RWPE2 (cell line): Measurements from ENCODE around the gene AGBL4.

ENCODE experiments used
- ATAC-seq: fragments of 200-7000 bp; cut with Tn5 transposase; 3 replicates; pipeline ENCODE4 v1.9.1; 2021; ENCODE audit warnings: low read depth
- DNase-seq: peaks from one replicate; pipeline ENCODE4 v3.0.0-alpha.2; 2020; ENCODE audit warnings: low spot score
- H3K27ac ChIP-seq: fragments of 450-650 bp; 2 replicates; pipeline ENCODE4 v1.5.1; 2017; ENCODE audit warnings: mild to moderate bottlenecking; ENCODE audit not compliant: poor library complexity, severe bottlenecking
- H3K27me3 ChIP-seq: fragments of 250-450 bp; sonication (Bioruptor Pico); 2 replicates; pipeline ENCODE4 v1.5.1; 2021; ENCODE audit warnings: mild to moderate bottlenecking, moderate library complexity; ENCODE audit not compliant: insufficient read depth, poor library complexity, severe bottlenecking
- H3K36me3 ChIP-seq: fragments of 250-450 bp; sonication (Bioruptor Pico); 2 replicates; pipeline ENCODE4 v1.5.1; 2020; ENCODE audit warnings: low read depth, mild to moderate bottlenecking, moderate library complexity
- H3K4me1 ChIP-seq: fragments of 250-450 bp; sonication (Bioruptor Pico); 2 replicates; pipeline ENCODE4 v1.5.1; 2021; ENCODE audit warnings: mild to moderate bottlenecking, moderate library complexity; ENCODE audit not compliant: insufficient read depth, poor library complexity, severe bottlenecking
- H3K4me3 ChIP-seq: fragments of 250-450 bp; sonication (Bioruptor Pico); 2 replicates; pipeline ENCODE4 v1.5.1; 2021; ENCODE audit warnings: mild to moderate bottlenecking, moderate library complexity; ENCODE audit not compliant: severe bottlenecking
- H3K9me3 ChIP-seq: fragments of 250-450 bp; sonication (Bioruptor Pico); 2 replicates; pipeline ENCODE4 v1.5.1; 2021; ENCODE audit warnings: mild to moderate bottlenecking, moderate library complexity; ENCODE audit not compliant: severe bottlenecking
- TF ChIP-seq, protein P1 (sequence below): fragments of 450-650 bp; IDR thresholded peaks from one replicate; pipeline ENCODE4 v1.5.1; 2017; ENCODE audit warnings: mild to moderate bottlenecking, moderate library complexity; ENCODE audit not compliant: poor library complexity, severe bottlenecking

AGBL4 gene

DNA sequence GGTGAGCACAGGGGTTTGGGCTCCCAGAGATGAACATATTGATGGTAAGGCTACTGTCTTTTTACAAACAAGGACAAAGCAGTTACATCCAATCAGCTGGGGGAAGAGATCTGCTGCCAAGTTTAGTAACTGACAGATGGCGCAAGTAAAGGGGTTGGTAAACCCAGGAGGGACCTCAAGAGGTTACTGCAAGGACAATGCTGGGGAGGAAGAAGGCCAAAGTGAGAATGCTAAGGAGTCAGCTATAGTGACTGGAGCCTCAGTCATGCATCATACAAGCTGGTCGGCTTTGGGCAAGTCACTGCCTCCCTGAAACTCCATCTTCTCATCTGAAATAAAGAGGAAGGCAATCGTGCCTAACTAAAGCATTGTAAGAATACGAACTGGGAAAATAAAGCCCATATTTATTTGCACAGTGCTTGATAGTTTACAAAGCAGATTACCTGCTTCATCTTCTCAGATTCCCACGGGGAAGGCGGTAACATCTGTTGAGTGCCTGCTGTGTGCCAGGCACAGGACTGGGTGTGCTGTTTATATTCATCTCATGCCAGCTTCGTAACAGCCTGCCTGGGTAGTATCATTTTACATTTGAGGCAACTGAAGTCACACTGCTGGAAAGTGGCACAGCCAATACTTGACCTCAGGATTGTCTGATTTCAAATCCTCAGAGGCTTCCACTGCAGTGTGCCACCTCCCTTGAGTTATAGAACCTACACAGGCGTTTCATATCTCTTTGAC lies 1361.9 kb downstream of the AGBL4 start:
- ATAC-seq (no peak), DNase-seq (no peak)
- H3K27ac ChIP-seq = no peak overlapping the region
- no peaks in the 10 kb centered on the region for H3K4me1 ChIP-seq
- no peaks in the 10 kb centered on the region for H3K9me3 ChIP-seq
- H3K36me3 ChIP-seq = no peaks in the 10 kb centered on the region
- no peak overlapping the region for H3K4me3 ChIP-seq
- TF ChIP-seq, protein P1, sequence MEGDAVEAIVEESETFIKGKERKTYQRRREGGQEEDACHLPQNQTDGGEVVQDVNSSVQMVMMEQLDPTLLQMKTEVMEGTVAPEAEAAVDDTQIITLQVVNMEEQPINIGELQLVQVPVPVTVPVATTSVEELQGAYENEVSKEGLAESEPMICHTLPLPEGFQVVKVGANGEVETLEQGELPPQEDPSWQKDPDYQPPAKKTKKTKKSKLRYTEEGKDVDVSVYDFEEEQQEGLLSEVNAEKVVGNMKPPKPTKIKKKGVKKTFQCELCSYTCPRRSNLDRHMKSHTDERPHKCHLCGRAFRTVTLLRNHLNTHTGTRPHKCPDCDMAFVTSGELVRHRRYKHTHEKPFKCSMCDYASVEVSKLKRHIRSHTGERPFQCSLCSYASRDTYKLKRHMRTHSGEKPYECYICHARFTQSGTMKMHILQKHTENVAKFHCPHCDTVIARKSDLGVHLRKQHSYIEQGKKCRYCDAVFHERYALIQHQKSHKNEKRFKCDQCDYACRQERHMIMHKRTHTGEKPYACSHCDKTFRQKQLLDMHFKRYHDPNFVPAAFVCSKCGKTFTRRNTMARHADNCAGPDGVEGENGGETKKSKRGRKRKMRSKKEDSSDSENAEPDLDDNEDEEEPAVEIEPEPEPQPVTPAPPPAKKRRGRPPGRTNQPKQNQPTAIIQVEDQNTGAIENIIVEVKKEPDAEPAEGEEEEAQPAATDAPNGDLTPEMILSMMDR = no peak
- H3K27me3 ChIP-seq = no peaks in the 10 kb centered on the region

DNA sequence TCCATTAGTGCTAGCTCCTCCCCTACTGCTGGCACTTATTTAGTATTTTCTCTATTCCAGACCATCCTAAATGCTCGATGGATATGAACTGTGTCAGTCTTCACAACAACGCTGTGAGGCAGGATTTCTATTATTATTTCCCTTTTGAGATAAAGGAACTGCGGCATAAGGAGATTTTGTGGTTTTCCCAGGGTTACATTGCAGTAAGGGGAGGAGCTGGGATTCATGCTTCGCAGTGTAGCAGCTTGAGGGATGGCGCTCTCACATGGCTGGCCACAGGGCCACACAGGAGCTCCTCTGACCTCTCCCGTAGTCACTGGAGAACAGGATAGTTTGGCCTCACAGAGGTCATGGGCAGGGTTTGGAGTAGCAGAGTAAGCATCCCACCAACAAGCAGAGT lies 1364.0 kb downstream of the AGBL4 start:
- ATAC-seq (no peak), DNase-seq (no peak)
- Histone ChIP-seq H3K4me1 (no peaks in the 10 kb centered on the region), H3K36me3 (no peaks in the 10 kb centered on the region), H3K27me3 (no peaks in the 10 kb centered on the region), H3K4me3 (no peak overlapping the region), H3K9me3 (no peaks in the 10 kb centered on the region), H3K27ac (no peak overlapping the region)
- TF ChIP-seq, protein P1 = no peak

DNA sequence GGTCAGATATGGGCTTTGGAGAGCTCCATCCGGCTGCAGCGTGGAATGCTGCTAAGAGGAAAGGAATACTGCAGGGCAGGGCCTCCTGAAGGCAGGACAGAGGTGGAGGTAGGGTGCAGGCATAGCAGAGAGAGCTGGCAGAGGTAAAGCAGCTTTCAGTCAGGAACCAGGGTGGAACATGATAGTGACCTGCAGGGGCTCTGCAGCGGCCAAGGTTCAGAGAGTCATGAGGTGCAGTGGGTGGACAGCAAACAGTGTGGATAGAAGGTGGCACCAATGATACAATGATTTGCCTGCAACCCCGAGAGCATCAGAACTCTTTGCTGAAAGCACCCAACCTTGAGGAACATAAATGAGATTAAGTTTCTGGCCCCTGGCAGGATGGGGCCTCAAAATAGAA lies 1366.3 kb downstream of the AGBL4 start:
- no peaks in the 10 kb centered on the region for H3K27me3 ChIP-seq
- no peaks in the 10 kb centered on the region for H3K4me1 ChIP-seq
- H3K36me3 ChIP-seq = no peaks in the 10 kb centered on the region
- H3K4me3 ChIP-seq = no peak overlapping the region
- TF ChIP-seq, protein P1 = no peak
- no peaks in the 10 kb centered on the region for H3K9me3 ChIP-seq
- H3K27ac ChIP-seq = no peak overlapping the region
- no peak for ATAC-seq
- DNase-seq = no peak

DNA sequence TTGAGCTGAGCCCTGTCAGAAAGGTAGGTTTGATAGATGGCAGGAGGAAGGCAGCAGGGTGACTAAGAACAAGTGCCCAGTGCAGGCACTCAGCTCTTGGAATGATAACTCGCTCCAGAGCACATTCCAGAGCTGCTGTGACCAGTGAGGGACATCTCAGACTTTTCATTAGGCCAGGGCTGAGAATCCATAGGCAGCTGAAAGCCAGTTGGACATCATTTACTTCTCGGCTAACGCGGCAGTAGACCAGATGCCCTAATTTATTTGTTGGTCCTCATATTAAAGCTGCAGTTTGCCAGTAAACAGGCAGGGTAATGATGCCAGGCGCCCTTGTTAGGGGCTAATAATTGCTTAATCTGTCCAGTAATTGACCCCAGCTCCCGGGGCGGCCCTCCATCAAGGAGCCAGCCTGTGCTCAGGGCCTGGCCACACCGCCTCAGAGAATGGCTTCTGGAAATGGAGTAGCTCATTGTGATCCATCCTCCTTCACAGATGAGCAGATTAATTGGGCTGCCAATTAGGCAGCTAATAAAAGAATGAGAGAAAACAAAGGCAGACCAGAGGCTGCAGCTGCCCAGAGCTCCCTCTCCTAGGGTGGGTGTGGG lies 1369.0 kb downstream of the AGBL4 start:
- no peaks in the 10 kb centered on the region for H3K36me3 ChIP-seq
- DNase-seq = no peak
- ATAC-seq = no peak
- H3K9me3 ChIP-seq = no peaks in the 10 kb centered on the region
- no peak overlapping the region for H3K27ac ChIP-seq
- TF ChIP-seq, protein P1 = no peak
- no peak overlapping the region for H3K4me3 ChIP-seq
- H3K27me3 ChIP-seq = no peaks in the 10 kb centered on the region
- H3K4me1 ChIP-seq = no peaks in the 10 kb centered on the region

DNA sequence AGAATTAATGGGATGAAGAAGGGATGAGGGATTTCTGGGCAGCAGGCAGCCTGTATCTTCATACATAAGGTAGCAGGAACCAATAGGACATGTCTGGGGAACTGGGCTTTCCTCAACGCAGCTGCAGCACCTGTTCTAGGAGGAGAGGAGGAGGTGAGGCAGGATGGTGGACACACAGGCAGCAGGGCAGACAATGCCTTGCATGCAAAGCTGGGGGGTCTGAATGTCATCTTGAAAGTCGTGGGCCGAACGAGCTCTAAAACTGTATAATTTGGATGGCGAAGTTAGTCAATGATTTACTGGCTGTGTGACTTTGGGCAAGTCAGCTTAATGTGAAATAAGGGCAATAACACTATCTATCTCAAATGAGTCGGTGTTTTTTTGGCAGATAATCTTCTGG lies 1371.4 kb downstream of the AGBL4 start:
- ATAC-seq (no peak), DNase-seq (no peak)
- Histone ChIP-seq H3K4me3 (no peak overlapping the region), H3K27me3 (no peaks in the 10 kb centered on the region), H3K27ac (no peak overlapping the region), H3K4me1 (no peaks in the 10 kb centered on the region), H3K9me3 (no peaks in the 10 kb centered on the region), H3K36me3 (no peaks in the 10 kb centered on the region)
- TF ChIP-seq, protein P1 = no peak
